Measurements from ENCODE around the gene NRTN.

NRTN gene

DNA sequence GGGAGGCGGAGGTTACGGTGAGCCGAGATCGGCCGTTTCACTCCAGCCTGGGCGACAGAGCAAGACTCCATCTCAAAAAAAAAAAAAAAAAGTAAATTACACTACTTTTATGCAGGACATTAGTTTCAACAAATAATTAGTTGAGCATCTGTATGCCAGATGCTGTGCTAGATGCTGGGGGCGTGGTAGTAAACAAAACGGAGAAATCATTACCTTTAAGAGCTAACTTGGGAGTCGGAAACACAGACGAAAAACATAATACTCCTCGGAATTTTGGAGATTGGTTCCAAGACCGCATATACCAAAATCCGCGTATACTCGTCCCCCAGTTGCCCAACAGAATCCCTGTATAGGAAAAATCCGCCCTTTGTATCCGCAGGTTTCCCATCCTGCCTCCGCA is 12.6 kb upstream of the NRTN start:
- Histone ChIP-seq H3K27me3 (ENCODE audit: low read depth, low read length) (no peaks in the 10 kb centered on the region), H3K4me3 (ENCODE audit: low read depth in 1 of 2, low read length in 2 of 2) (no peak overlapping the region), H3K27ac (ENCODE audit: low read length) (no peak overlapping the region), H3K36me3 (ENCODE audit: control insufficient read depth in 1 of 2, insufficient read depth in 2 of 2, low read length in 2 of 2) (peaks cover 19 to 27% of the 10 kb centered on the region in 2 donors), H3K9me3 (ENCODE audit: control insufficient read depth in 1 of 2, low read length in 2 of 2) (no peaks in the 10 kb centered on the region), H3K4me1 (ENCODE audit: control insufficient read depth in 1 of 2, insufficient read depth in 2 of 2, low read length in 2 of 2) (peaks cover 0 to 7% of the 10 kb centered on the region in 2 donors)

DNA sequence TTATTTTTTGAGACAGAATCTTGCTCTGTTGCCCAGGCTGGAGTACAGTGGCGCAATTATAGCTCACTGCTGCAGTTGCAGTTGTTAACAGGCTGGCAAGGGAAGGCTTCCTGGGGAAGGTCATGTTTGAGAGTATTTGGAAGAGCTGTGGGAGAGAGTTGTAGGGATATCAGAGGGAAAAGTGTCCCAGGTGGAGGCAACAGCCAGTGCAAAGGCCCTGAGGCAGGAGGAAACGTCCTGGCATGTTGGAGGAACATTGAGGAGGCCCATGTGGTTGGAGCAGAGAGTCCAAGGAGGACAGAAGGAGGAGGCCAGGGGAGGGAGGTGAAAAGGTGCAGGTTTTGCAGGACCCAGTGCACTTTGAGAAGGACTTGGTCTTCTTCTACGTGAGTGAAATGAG is 11.7 kb upstream of the NRTN start:
- Histone ChIP-seq H3K36me3 (ENCODE audit: control insufficient read depth in 1 of 2, insufficient read depth in 2 of 2, low read length in 2 of 2) (peaks cover 12 to 17% of the 10 kb centered on the region in 2 donors), H3K27me3 (ENCODE audit: low read depth, low read length) (no peaks in the 10 kb centered on the region), H3K4me3 (ENCODE audit: low read depth in 1 of 2, low read length in 2 of 2) (no peak overlapping the region), H3K4me1 (ENCODE audit: control insufficient read depth in 1 of 2, insufficient read depth in 2 of 2, low read length in 2 of 2) (peaks cover 0 to 7% of the 10 kb centered on the region in 2 donors), H3K9me3 (ENCODE audit: control insufficient read depth in 1 of 2, low read length in 2 of 2) (no peaks in the 10 kb centered on the region), H3K27ac (ENCODE audit: low read length) (no peak overlapping the region)

- no peak overlapping the region for H3K27ac ChIP-seq (ENCODE audit: low read length)
- H3K9me3 ChIP-seq (ENCODE audit: control insufficient read depth in 1 of 2, low read length in 2 of 2) = no peaks in the 10 kb centered on the region
- no peaks in the 10 kb centered on the region for H3K36me3 ChIP-seq (ENCODE audit: control insufficient read depth in 1 of 2, insufficient read depth in 2 of 2, low read length in 2 of 2)
- no peaks in the 10 kb centered on the region for H3K4me1 ChIP-seq (ENCODE audit: control insufficient read depth in 1 of 2, insufficient read depth in 2 of 2, low read length in 2 of 2)
- H3K27me3 ChIP-seq (ENCODE audit: low read depth, low read length) = no peaks in the 10 kb centered on the region
- H3K4me3 ChIP-seq (ENCODE audit: low read depth in 1 of 2, low read length in 2 of 2) = no peak overlapping the region
Observed at GRCh38 chr19:5795382-5795919, 9.4 kb upstream of the NRTN start.

- Histone ChIP-seq H3K4me1 (ENCODE audit: control insufficient read depth in 1 of 2, insufficient read depth in 2 of 2, low read length in 2 of 2) (no peaks in the 10 kb centered on the region), H3K9me3 (ENCODE audit: control insufficient read depth in 1 of 2, low read length in 2 of 2) (no peaks in the 10 kb centered on the region), H3K27me3 (ENCODE audit: low read depth, low read length) (peaks cover 7% of the 10 kb centered on the region), H3K4me3 (ENCODE audit: low read depth in 1 of 2, low read length in 2 of 2) (no peak overlapping the region), H3K36me3 (ENCODE audit: control insufficient read depth in 1 of 2, insufficient read depth in 2 of 2, low read length in 2 of 2) (no peaks in the 10 kb centered on the region), H3K27ac (ENCODE audit: low read length) (no peak overlapping the region)
Observed at GRCh38 chr19:5798244-5798643, 6.6 kb upstream of the NRTN start.

GRCh38 chr19:5799247-5800241 is 5.3 kb upstream of the NRTN start:
- peaks cover 7% of the 10 kb centered on the region for H3K27me3 ChIP-seq (ENCODE audit: low read depth, low read length)
- no peaks in the 10 kb centered on the region for H3K36me3 ChIP-seq (ENCODE audit: control insufficient read depth in 1 of 2, insufficient read depth in 2 of 2, low read length in 2 of 2)
- no peak overlapping the region for H3K27ac ChIP-seq (ENCODE audit: low read length)
- no peak overlapping the region for H3K4me3 ChIP-seq (ENCODE audit: low read depth in 1 of 2, low read length in 2 of 2)
- H3K4me1 ChIP-seq (ENCODE audit: control insufficient read depth in 1 of 2, insufficient read depth in 2 of 2, low read length in 2 of 2) = peaks cover 0 to 6% of the 10 kb centered on the region in 2 donors
- H3K9me3 ChIP-seq (ENCODE audit: control insufficient read depth in 1 of 2, low read length in 2 of 2) = no peaks in the 10 kb centered on the region

GRCh38 chr19:5800361-5801270 is 4.3 kb upstream of the NRTN start:
- H3K9me3 ChIP-seq (ENCODE audit: control insufficient read depth in 1 of 2, low read length in 2 of 2) = no peaks in the 10 kb centered on the region
- peaks cover 7% of the 10 kb centered on the region for H3K27me3 ChIP-seq (ENCODE audit: low read depth, low read length)
- no peak overlapping the region for H3K27ac ChIP-seq (ENCODE audit: low read length)
- H3K36me3 ChIP-seq (ENCODE audit: control insufficient read depth in 1 of 2, insufficient read depth in 2 of 2, low read length in 2 of 2) = no peaks in the 10 kb centered on the region
- H3K4me1 ChIP-seq (ENCODE audit: control insufficient read depth in 1 of 2, insufficient read depth in 2 of 2, low read length in 2 of 2) = peaks cover 0 to 6% of the 10 kb centered on the region in 2 donors
- H3K4me3 ChIP-seq (ENCODE audit: low read depth in 1 of 2, low read length in 2 of 2) = no peak overlapping the region

GRCh38 chr19:5801796-5802619 is 2.9 kb upstream of the NRTN start:
- Histone ChIP-seq H3K4me1 (ENCODE audit: control insufficient read depth in 1 of 2, insufficient read depth in 2 of 2, low read length in 2 of 2) (peaks cover 0 to 12% of the 10 kb centered on the region in 2 donors), H3K27me3 (ENCODE audit: low read depth, low read length) (peaks cover 7% of the 10 kb centered on the region)

GRCh38 chr19:5803441-5803751 is 1.5 kb upstream of the NRTN start:
- H3K27me3 ChIP-seq (ENCODE audit: low read depth, low read length) = peaks cover 7% of the 10 kb centered on the region
- no peaks in the 10 kb centered on the region for H3K36me3 ChIP-seq (ENCODE audit: control insufficient read depth in 1 of 2, insufficient read depth in 2 of 2, low read length in 2 of 2)
- peaks cover 0 to 12% of the 10 kb centered on the region in 2 donors for H3K4me1 ChIP-seq (ENCODE audit: control insufficient read depth in 1 of 2, insufficient read depth in 2 of 2, low read length in 2 of 2)
- peak overlapping the region; percentile 37 to 55 for H3K4me3 ChIP-seq (ENCODE audit: low read depth in 1 of 2, low read length in 2 of 2)
- H3K9me3 ChIP-seq (ENCODE audit: control insufficient read depth in 1 of 2, low read length in 2 of 2) = no peaks in the 10 kb centered on the region
- H3K27ac ChIP-seq (ENCODE audit: low read length) = no peak overlapping the region

More at GRCh38 chr19:5801796-5802619, 2.9 kb upstream of the NRTN start:
- no peaks in the 10 kb centered on the region for H3K36me3 ChIP-seq (ENCODE audit: control insufficient read depth in 1 of 2, insufficient read depth in 2 of 2, low read length in 2 of 2)
- no peak overlapping the region for H3K27ac ChIP-seq (ENCODE audit: low read length)
- no peak overlapping the region for H3K4me3 ChIP-seq (ENCODE audit: low read depth in 1 of 2, low read length in 2 of 2)
- no peaks in the 10 kb centered on the region for H3K9me3 ChIP-seq (ENCODE audit: control insufficient read depth in 1 of 2, low read length in 2 of 2)

GRCh38 chr19:5803752-5804515 is 933 bp upstream of the NRTN start:
- Histone ChIP-seq H3K4me3 (ENCODE audit: low read depth in 1 of 2, low read length in 2 of 2) (peak overlapping the region; percentile 37 to 55), H3K4me1 (ENCODE audit: control insufficient read depth in 1 of 2, insufficient read depth in 2 of 2, low read length in 2 of 2) (peaks cover 0 to 12% of the 10 kb centered on the region in 2 donors), H3K27ac (ENCODE audit: low read length) (no peak overlapping the region), H3K9me3 (ENCODE audit: control insufficient read depth in 1 of 2, low read length in 2 of 2) (no peaks in the 10 kb centered on the region), H3K27me3 (ENCODE audit: low read depth, low read length) (peaks cover 7% of the 10 kb centered on the region), H3K36me3 (ENCODE audit: control insufficient read depth in 1 of 2, insufficient read depth in 2 of 2, low read length in 2 of 2) (no peaks in the 10 kb centered on the region)

GRCh38 chr19:5805462-5806132 is 730 bp downstream of the NRTN start:
- Histone ChIP-seq H3K4me1 (ENCODE audit: control insufficient read depth in 1 of 2, insufficient read depth in 2 of 2, low read length in 2 of 2) (peaks cover 0 to 12% of the 10 kb centered on the region in 2 donors), H3K27ac (ENCODE audit: low read length) (no peak overlapping the region), H3K36me3 (ENCODE audit: control insufficient read depth in 1 of 2, insufficient read depth in 2 of 2, low read length in 2 of 2) (no peaks in the 10 kb centered on the region), H3K27me3 (ENCODE audit: low read depth, low read length) (peaks cover 7% of the 10 kb centered on the region), H3K4me3 (ENCODE audit: low read depth in 1 of 2, low read length in 2 of 2) (peak overlapping the region in 1 of 2 donors; percentile 55), H3K9me3 (ENCODE audit: control insufficient read depth in 1 of 2, low read length in 2 of 2) (no peaks in the 10 kb centered on the region)
